GM21576 (cell line): ENCODE data around the gene CFAP161.
A peak's percentile ranks its signal among the peaks of the same experiment; 100 is the strongest.

Source experiments
- ATAC-seq: cut with Tn5 transposase; IDR thresholded peaks from one replicate; pipeline ENCODE4 v1.9.1; 2021; ENCODE audit warnings: mild to moderate bottlenecking, moderate library complexity; ENCODE audit not compliant: unreplicated experiment

Gene CFAP161

GRCh38 chr15:81106560-81106959 lies 27.5 kb upstream of the CFAP161 start:
- no peak for ATAC-seq

- no peak for ATAC-seq
Measured at GRCh38 chr15:81107889-81108288, 26.2 kb upstream of the CFAP161 start.

GRCh38 chr15:81108427-81108826 lies 25.6 kb upstream of the CFAP161 start:
- ATAC-seq = no peak

GRCh38 chr15:81111018-81111417 lies 23.1 kb upstream of the CFAP161 start:
- ATAC-seq = no peak

GRCh38 chr15:81111510-81112470 lies 22.3 kb upstream of the CFAP161 start:
- ATAC-seq = peak; percentile 87

GRCh38 chr15:81113204-81113657 lies 20.8 kb upstream of the CFAP161 start:
- no peak for ATAC-seq

- ATAC-seq = no peak
Measured at GRCh38 chr15:81113861-81114291, 20.2 kb upstream of the CFAP161 start.

- no peak for ATAC-seq
Measured at GRCh38 chr15:81115054-81115939, 18.8 kb upstream of the CFAP161 start.

- ATAC-seq = no peak
Measured at GRCh38 chr15:81117136-81117535, 16.9 kb upstream of the CFAP161 start.

- ATAC-seq = no peak
Measured at GRCh38 chr15:81117581-81117980, 16.5 kb upstream of the CFAP161 start.

GRCh38 chr15:81118361-81118760 lies 15.7 kb upstream of the CFAP161 start:
- no peak for ATAC-seq

- no peak for ATAC-seq
Measured at GRCh38 chr15:81120069-81120468, 14.0 kb upstream of the CFAP161 start.

- no peak for ATAC-seq
Measured at GRCh38 chr15:81126892-81127291, 7.2 kb upstream of the CFAP161 start.

GRCh38 chr15:81141478-81141877 lies 7.4 kb downstream of the CFAP161 start:
- peak; percentile 43 for ATAC-seq

- ATAC-seq = no peak
Measured at GRCh38 chr15:81146006-81146405, 11.9 kb downstream of the CFAP161 start.

GRCh38 chr15:81146466-81146865 lies 12.4 kb downstream of the CFAP161 start:
- no peak for ATAC-seq

GRCh38 chr15:81151389-81151788 lies 17.3 kb downstream of the CFAP161 start:
- ATAC-seq = no peak

GRCh38 chr15:81152339-81152738 lies 18.3 kb downstream of the CFAP161 start:
- ATAC-seq = no peak

GRCh38 chr15:81152799-81153198 lies 18.7 kb downstream of the CFAP161 start:
- no peak for ATAC-seq

GRCh38 chr15:81155375-81156218 lies 21.5 kb downstream of the CFAP161 start:
- no peak for ATAC-seq

- no peak for ATAC-seq
Measured at GRCh38 chr15:81156324-81156723, 22.3 kb downstream of the CFAP161 start.
